Skeletal muscle tissue (tissue), 4 donors: Measurements from ENCODE around the gene MRPS12. TPM values are rescaled to one million over a fixed set of nuclear protein-coding genes. Genes with fewer than 3 reads are reported as not detected.

ENCODE experiments used
- H3K27ac ChIP-seq: one replicate; pipeline ENCODE4 v1.7.0; 2013; ENCODE audit warnings: mild to moderate bottlenecking, low read depth, low read length, inconsistent platforms
- H3K27me3 ChIP-seq, 3 donors: one replicate each; pipeline ENCODE4 v1.7.0; 2013; ENCODE audit warnings: low read length in 3 of 3; ENCODE audit not compliant: control insufficient read depth in 3 of 3, insufficient read depth in 3 of 3
- H3K36me3 ChIP-seq, 3 donors: one replicate each; pipeline ENCODE4 v1.7.0; 2013; ENCODE audit warnings: low read length in 3 of 3; ENCODE audit not compliant: control insufficient read depth in 3 of 3, insufficient read depth in 3 of 3
- H3K4me1 ChIP-seq, 3 donors: one replicate each; pipeline ENCODE4 v1.7.0; 2013; ENCODE audit warnings: low read length in 3 of 3, mild to moderate bottlenecking in 3 of 3; ENCODE audit not compliant: control insufficient read depth in 3 of 3, insufficient read depth in 3 of 3
- H3K4me3 ChIP-seq, 3 donors: one replicate each; pipeline ENCODE4 v1.7.0; 2013; ENCODE audit warnings: low read length in 3 of 3
- H3K9ac ChIP-seq, 3 donors: one replicate each; pipeline ENCODE4 v1.7.0; 2013; ENCODE audit warnings: low read length in 3 of 3, mild to moderate bottlenecking in 3 of 3, moderate library complexity in 2 of 3, low read depth in 1 of 3
- H3K9me3 ChIP-seq, 3 donors: one replicate each; pipeline ENCODE4 v1.7.0; 2013; ENCODE audit warnings: low read length in 3 of 3; ENCODE audit not compliant: control insufficient read depth in 3 of 3
- total RNA-seq: library from RNA; depleted of rRNA; stranded (reverse); fragments of >200 nt; gene quantifications from one replicate; pipeline ENCODE4 v1.2.3, GENCODE V29; 2014
- donor health status: Osteomylitis.

Gene MRPS12
- total RNA-seq, 1 donor from 2014 or later, result 21.9 TPM

DNA sequence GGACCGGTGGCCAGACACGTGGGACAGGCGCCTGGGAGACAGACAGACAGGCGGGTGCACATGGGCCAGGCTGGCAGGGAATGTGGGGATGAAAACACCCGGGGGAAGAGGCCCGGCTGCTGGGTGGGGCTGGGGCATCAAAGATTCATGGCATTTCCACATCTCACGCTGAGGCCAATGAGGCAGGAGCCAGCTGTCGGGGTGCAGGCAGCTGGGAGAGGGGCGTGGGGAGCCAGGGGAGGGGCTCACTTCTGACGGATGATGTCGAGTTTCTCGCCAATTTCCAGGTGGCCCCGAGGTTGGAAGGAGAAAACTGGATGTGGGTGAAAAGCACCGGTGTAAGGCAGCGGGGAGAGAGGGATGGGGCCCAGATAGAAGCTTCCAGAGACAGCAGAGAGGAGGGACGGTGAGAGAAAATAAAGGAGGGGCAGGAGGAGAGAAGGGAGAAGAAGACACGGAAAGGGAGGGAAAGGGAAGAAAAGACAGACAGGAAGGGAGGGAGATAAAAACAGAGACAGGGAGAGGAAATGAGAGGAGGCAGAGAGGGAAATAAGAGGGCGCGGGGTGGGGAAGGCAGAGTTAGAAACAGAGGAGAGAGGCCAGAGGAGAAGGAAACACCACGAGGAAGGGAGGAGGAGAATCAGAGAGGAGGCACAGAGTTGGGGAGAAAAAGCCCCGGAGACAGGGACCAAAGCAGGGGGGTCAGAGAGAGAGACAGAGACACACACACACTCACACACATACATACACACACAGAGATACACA is 10.7 kb upstream of the MRPS12 start:
- Histone ChIP-seq H3K9me3 (no peaks in the 10 kb centered on the region), H3K27ac (no peak overlapping the region), H3K27me3 (no peaks in the 10 kb centered on the region), H3K4me3 (no peak overlapping the region), H3K9ac (no peak overlapping the region), H3K36me3 (peaks cover 17 to 25% (median 19%) of the 10 kb centered on the region in 3 donors), H3K4me1 (no peaks in the 10 kb centered on the region)

DNA sequence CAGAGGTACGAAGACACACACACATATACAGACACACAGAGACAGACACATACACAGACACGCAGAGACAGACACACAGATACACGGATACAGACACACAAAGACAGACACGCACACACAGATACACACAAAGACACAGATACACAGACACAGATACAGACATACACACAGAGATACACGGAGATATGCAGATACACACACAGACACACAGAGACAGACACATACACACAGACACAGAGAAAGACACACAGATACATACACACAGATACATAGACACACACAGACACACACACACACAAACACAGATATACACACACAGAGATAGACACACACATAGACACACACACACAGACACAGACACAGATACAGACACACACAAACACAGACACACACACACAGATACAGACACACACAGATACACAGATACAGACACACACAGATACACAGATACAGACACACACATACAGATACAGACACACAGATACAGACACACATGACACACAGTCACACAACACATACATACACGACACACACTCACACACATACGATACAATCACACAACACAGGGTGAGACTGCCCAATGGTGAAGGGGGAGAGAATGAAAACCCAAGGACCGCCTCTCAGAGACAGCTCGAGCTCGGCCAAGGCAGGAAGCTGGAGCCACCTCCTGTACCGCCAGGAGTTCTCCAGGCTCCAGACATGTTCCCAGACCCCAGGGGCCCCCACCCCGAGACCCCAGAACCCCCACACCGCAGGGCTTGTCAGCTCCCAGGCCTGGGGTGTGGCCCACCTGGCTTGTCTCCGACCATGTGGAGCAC is 9.9 kb upstream of the MRPS12 start:
- Histone ChIP-seq H3K4me1 (no peaks in the 10 kb centered on the region), H3K4me3 (no peak overlapping the region), H3K9ac (no peak overlapping the region), H3K27me3 (no peaks in the 10 kb centered on the region), H3K9me3 (no peaks in the 10 kb centered on the region), H3K27ac (no peak overlapping the region), H3K36me3 (peaks cover 15 to 23% (median 22%) of the 10 kb centered on the region in 3 donors)

DNA sequence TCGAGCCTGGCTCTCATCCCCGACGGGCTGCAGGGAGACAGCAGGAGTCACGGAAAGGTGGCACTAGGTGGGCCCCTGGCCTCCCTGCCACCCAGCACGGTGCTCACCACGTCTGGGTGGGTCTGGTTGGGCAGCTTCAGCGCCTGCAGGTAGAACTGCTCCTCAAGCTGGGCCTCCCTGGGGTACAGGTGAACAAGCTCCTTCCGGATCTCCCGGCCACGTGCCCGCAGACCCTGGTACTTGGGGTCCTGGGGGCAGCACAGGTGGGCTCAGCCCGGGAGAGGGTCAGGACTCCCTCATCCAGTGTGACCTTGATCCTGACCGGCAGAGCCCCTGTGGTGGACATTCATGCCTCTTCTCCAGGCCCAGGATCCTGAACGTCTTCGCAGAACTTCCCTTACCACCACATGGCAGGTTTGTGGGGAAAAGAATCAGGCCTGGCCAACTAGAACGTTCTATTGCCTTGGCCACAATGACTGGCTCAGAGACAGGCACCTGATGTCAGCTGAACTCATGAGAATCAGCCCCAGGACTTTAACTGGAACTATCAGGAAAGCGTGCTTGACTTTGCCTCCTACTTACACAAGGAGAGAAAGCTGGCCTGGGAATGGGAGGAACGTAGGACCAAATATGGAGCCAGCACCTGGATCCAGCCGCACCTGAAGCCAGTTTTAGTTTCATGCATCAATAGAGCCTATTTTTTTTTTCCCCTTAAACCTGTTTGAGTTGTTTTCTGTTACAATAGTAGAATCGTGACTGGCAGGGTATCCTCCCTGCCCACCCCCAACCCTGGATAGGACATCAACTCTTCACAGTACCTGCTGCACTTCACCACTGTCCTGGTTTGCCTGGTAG is 9.1 kb upstream of the MRPS12 start:
- H3K9ac ChIP-seq, result no peak overlapping the region
- no peak overlapping the region for H3K4me3 ChIP-seq
- H3K4me1 ChIP-seq, result no peaks in the 10 kb centered on the region
- H3K36me3 ChIP-seq, result peaks cover 15 to 27% (median 26%) of the 10 kb centered on the region in 3 donors
- H3K27me3 ChIP-seq, result no peaks in the 10 kb centered on the region
- H3K9me3 ChIP-seq, result no peaks in the 10 kb centered on the region
- H3K27ac ChIP-seq, result no peak overlapping the region

DNA sequence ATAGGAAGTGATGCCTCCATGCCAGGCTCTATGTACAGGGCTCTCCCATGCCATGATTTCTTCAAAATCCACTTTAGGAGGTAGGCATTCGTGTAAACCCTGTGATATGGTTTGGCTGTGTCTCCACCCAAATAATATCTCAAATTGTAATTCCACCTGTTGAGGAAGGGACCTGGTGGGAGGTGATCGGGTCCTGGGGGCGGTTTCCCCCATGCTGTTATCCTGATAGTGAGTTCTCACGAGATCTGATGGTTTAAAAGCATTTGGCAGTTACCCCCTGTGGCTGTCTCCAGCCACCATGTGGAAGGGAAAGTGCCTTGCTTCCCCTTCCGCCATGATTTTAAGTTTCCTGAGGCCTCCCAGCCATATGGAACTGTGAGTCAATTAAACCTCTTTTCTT is 8.3 kb upstream of the MRPS12 start:
- Histone ChIP-seq H3K36me3 (peaks cover 15 to 27% (median 26%) of the 10 kb centered on the region in 3 donors), H3K27me3 (no peaks in the 10 kb centered on the region), H3K9me3 (no peaks in the 10 kb centered on the region), H3K9ac (no peak overlapping the region), H3K4me1 (no peaks in the 10 kb centered on the region), H3K27ac (no peak overlapping the region), H3K4me3 (no peak overlapping the region)

GRCh38 chr19:38924388-38924787 is 6.4 kb upstream of the MRPS12 start:
- no peak overlapping the region for H3K9ac ChIP-seq
- peaks cover 0 to under 1% (median 0%) of the 10 kb centered on the region in 3 donors for H3K4me1 ChIP-seq
- no peak overlapping the region for H3K4me3 ChIP-seq
- no peak overlapping the region for H3K27ac ChIP-seq
- H3K9me3 ChIP-seq, result no peaks in the 10 kb centered on the region
- peaks cover 15 to 27% (median 25%) of the 10 kb centered on the region in 3 donors for H3K36me3 ChIP-seq
- H3K27me3 ChIP-seq, result no peaks in the 10 kb centered on the region

DNA sequence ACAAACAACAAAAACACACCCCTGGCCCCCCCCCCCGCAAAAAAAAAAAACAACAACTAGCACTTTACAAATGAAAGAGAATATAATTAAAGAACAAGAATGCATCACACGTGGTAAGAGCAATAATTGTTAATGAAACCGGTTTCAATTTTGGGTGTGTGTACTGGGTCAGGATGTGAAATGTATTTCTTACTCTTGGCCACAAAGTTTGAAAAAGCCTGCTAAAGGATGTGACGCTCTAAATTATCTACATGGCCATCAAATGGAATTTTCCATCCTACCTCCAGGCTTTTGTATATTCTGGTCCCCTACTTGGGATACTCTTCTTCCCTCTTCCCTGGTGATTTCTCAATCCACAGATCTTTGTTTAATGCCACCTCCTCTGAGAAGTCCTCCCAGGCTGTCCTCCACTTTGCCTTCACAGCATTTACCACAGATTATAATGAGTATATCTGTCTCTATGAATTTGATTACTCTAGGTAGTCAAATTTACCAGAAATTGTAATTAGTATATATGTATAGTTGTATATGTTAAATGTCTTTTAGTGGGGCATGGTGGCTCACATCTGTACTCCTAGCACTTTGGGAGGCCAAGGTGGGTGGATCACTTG is 2.2 kb upstream of the MRPS12 start:
- H3K4me1 ChIP-seq, result peaks cover 10 to 25% (median 20%) of the 10 kb centered on the region in 3 donors
- H3K9me3 ChIP-seq, result no peaks in the 10 kb centered on the region
- H3K27me3 ChIP-seq, result no peaks in the 10 kb centered on the region
- H3K9ac ChIP-seq, result no peak overlapping the region
- H3K4me3 ChIP-seq, result no peak overlapping the region
- peaks cover 18 to 29% (median 27%) of the 10 kb centered on the region in 3 donors for H3K36me3 ChIP-seq
- H3K27ac ChIP-seq, result no peak overlapping the region

- Histone ChIP-seq H3K4me3 (peak within 1 kb of the TSS; percentile 95), H3K9me3 (no peaks in the 10 kb centered on the region), H3K9ac (peak within 1 kb of the TSS; percentile 89 to 96 (median 92)), H3K27me3 (no peaks in the 10 kb centered on the region), H3K27ac (peak within 1 kb of the TSS; percentile 86), H3K4me1 (peaks cover 10 to 25% (median 20%) of the 10 kb centered on the region in 3 donors), H3K36me3 (peaks cover 9 to 26% (median 22%) of the 10 kb centered on the region in 3 donors)
Measured at GRCh38 chr19:38929929-38930775, 592 bp upstream of the MRPS12 start, which contains the start of gene SARS2. SARS2 (minus strand) TSS chr19:38930763; CDS start chr19:38930736, 27 bp downstream.

DNA sequence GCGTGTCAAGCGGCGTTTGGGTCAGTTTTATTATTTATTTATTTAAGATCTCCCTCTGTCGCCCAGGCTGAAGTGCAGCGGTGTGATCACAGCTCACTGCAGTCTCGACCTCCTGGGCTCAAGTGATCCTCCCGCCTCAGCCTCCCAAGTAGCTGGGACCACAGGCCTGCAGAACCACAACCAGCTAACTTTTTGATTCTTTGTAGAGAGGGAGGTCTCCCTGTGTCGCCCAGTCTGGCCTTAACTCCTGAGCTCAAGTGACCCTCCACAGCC is 713 bp downstream of the MRPS12 start:
- Histone ChIP-seq H3K9ac (peak overlapping the region; percentile 89 to 96 (median 92)), H3K4me1 (peaks cover 10 to 25% (median 20%) of the 10 kb centered on the region in 3 donors), H3K27me3 (no peaks in the 10 kb centered on the region), H3K9me3 (no peaks in the 10 kb centered on the region), H3K27ac (no peak overlapping the region), H3K4me3 (peak overlapping the region; percentile 95), H3K36me3 (peaks cover 9 to 19% (median 12%) of the 10 kb centered on the region in 3 donors)
